ENCODE data around the gene TBCK. TPM values are rescaled to one million over a fixed set of nuclear protein-coding genes. Genes with fewer than 3 reads are reported as not detected.
A peak's percentile ranks its signal among the peaks of the same experiment; 100 is the strongest.

TBCK gene
- total and polyA plus RNA-seq, 4 donors: 4.9 to 25.5 (median 15.8) TPM

GRCh38 chr4:106208481-106209460 is 107.2 kb downstream of the TBCK start:
- H3K4me3 ChIP-seq (ENCODE audit: low read depth in 1 of 3, low read length in 3 of 3): no peak overlapping the region
- H3K27me3 ChIP-seq (ENCODE audit: control insufficient read depth in 4 of 4, insufficient read depth in 4 of 4, low read length in 3 of 4): no peaks in the 10 kb centered on the region
- H3K36me3 ChIP-seq (ENCODE audit: control insufficient read depth in 4 of 4, insufficient read depth in 3 of 4, low read depth in 1 of 4, low read length in 3 of 4): peaks cover 0 to 2% (median 0%) of the 10 kb centered on the region in 4 donors
- 79% methylated on average over 5 of the region's 5 CpGs for WGBS
- TF ChIP-seq JUND (IDR thresholded peaks at IDR 0.05) (no peak), RXRA (IDR thresholded peaks at IDR 0.05) (peak in 1 of 2 donors; percentile 21)
- no peak overlapping the region for H3K27ac ChIP-seq (ENCODE audit: low read depth in 1 of 2, low read length in 2 of 2)
- DNase-seq (ENCODE audit: low spot score): no peak
- no peak overlapping the region for H3K9ac ChIP-seq (ENCODE audit: low read depth in 1 of 2, low read length in 2 of 2)
- peaks cover 0 to 5% (median 0%) of the 10 kb centered on the region in 4 donors for H3K4me1 ChIP-seq (ENCODE audit: control insufficient read depth in 4 of 4, insufficient read depth in 4 of 4, low read length in 3 of 4)
- H3K9me3 ChIP-seq (ENCODE audit: control insufficient read depth in 4 of 4, low read length in 3 of 4): no peaks in the 10 kb centered on the region

- Histone ChIP-seq H3K27me3 (ENCODE audit: control insufficient read depth in 4 of 4, insufficient read depth in 4 of 4, low read length in 3 of 4) (no peaks in the 10 kb centered on the region), H3K4me3 (ENCODE audit: low read depth in 1 of 3, low read length in 3 of 3) (no peak overlapping the region), H3K27ac (ENCODE audit: low read depth in 1 of 2, low read length in 2 of 2) (no peak overlapping the region), H3K9ac (ENCODE audit: low read depth in 1 of 2, low read length in 2 of 2) (no peak overlapping the region), H3K9me3 (ENCODE audit: control insufficient read depth in 4 of 4, low read length in 3 of 4) (no peaks in the 10 kb centered on the region), H3K36me3 (ENCODE audit: control insufficient read depth in 4 of 4, insufficient read depth in 3 of 4, low read depth in 1 of 4, low read length in 3 of 4) (no peaks in the 10 kb centered on the region), H3K4me1 (ENCODE audit: control insufficient read depth in 4 of 4, insufficient read depth in 4 of 4, low read length in 3 of 4) (no peaks in the 10 kb centered on the region)
- TF ChIP-seq RAD21 (IDR thresholded peaks at IDR 0.05) (peak; percentile 58 to 62), ATF3 (IDR thresholded peaks at IDR 0.05) (no peak)
- DNase-seq (ENCODE audit: low spot score): no peak
These were observed 114.6 kb downstream of the TBCK start for GRCh38 chr4:106201373-106201772.

- no peak for TF ChIP-seq RAD21 (IDR thresholded peaks at IDR 0.05)
- TF ChIP-seq CTCF (IDR thresholded peaks at IDR 0.05; ENCODE audit: low read depth, low read length, missing input control): no peak
- TF ChIP-seq TAF1 (conservative IDR thresholded peaks at IDR 0.05): no peak
- Histone ChIP-seq H3K9ac (ENCODE audit: low read depth in 1 of 2, low read length in 2 of 2) (no peak overlapping the region), H3K4me3 (ENCODE audit: low read depth in 1 of 3, low read length in 3 of 3) (no peak overlapping the region), H3K36me3 (ENCODE audit: control insufficient read depth in 4 of 4, insufficient read depth in 3 of 4, low read depth in 1 of 4, low read length in 3 of 4) (peaks cover 0 to 12% (median 4%) of the 10 kb centered on the region in 4 donors), H3K9me3 (ENCODE audit: control insufficient read depth in 4 of 4, low read length in 3 of 4) (no peaks in the 10 kb centered on the region), H3K27ac (ENCODE audit: low read depth in 1 of 2, low read length in 2 of 2) (no peak overlapping the region), H3K4me1 (ENCODE audit: control insufficient read depth in 4 of 4, insufficient read depth in 4 of 4, low read length in 3 of 4) (no peaks in the 10 kb centered on the region), H3K27me3 (ENCODE audit: control insufficient read depth in 4 of 4, insufficient read depth in 4 of 4, low read length in 3 of 4) (no peaks in the 10 kb centered on the region)
- DNase-seq (ENCODE audit: low spot score): no peak
- WGBS: 96% methylated on average over 1 of the region's 1 CpG
These were observed 120.5 kb downstream of the TBCK start for GRCh38 chr4:106195435-106195950.

- TF ChIP-seq ATF3 (IDR thresholded peaks at IDR 0.05): no peak
- TF ChIP-seq GABPA (IDR thresholded peaks at IDR 0.05 in 1 of 2, conservative IDR thresholded peaks at IDR 0.05 in 1 of 2): no peak
- no peak for TF ChIP-seq FOXA1 (IDR thresholded peaks at IDR 0.05)
- no peak for TF ChIP-seq TAF1 (conservative IDR thresholded peaks at IDR 0.05)
- WGBS: 97% methylated on average over 1 of the region's 1 CpG
- no peak overlapping the region for H3K27ac ChIP-seq (ENCODE audit: low read depth in 1 of 2, low read length in 2 of 2)
These were observed 121.2 kb downstream of the TBCK start for GRCh38 chr4:106194801-106195200.

More at GRCh38 chr4:106194801-106195200, 121.2 kb downstream of the TBCK start:
- no peaks in the 10 kb centered on the region for H3K4me1 ChIP-seq (ENCODE audit: control insufficient read depth in 4 of 4, insufficient read depth in 4 of 4, low read length in 3 of 4)
- no peak overlapping the region for H3K4me3 ChIP-seq (ENCODE audit: low read depth in 1 of 3, low read length in 3 of 3)
- no peak overlapping the region for H3K9ac ChIP-seq (ENCODE audit: low read depth in 1 of 2, low read length in 2 of 2)
- H3K9me3 ChIP-seq (ENCODE audit: control insufficient read depth in 4 of 4, low read length in 3 of 4): no peaks in the 10 kb centered on the region
- H3K27me3 ChIP-seq (ENCODE audit: control insufficient read depth in 4 of 4, insufficient read depth in 4 of 4, low read length in 3 of 4): no peaks in the 10 kb centered on the region
- peaks cover 0 to 12% (median 4%) of the 10 kb centered on the region in 4 donors for H3K36me3 ChIP-seq (ENCODE audit: control insufficient read depth in 4 of 4, insufficient read depth in 3 of 4, low read depth in 1 of 4, low read length in 3 of 4)
- DNase-seq (ENCODE audit: low spot score): no peak

Measured in liver (tissue), 9 donors.